IPS-NIHi11 (cell line): ENCODE measurements around the gene OTUB2.

ENCODE experiments used
- DNase-seq: peaks from one replicate; pipeline ENCODE4 v3.0.0; 2012; ENCODE audit warnings: mixed read lengths, low spot score

OTUB2 gene

DNA sequence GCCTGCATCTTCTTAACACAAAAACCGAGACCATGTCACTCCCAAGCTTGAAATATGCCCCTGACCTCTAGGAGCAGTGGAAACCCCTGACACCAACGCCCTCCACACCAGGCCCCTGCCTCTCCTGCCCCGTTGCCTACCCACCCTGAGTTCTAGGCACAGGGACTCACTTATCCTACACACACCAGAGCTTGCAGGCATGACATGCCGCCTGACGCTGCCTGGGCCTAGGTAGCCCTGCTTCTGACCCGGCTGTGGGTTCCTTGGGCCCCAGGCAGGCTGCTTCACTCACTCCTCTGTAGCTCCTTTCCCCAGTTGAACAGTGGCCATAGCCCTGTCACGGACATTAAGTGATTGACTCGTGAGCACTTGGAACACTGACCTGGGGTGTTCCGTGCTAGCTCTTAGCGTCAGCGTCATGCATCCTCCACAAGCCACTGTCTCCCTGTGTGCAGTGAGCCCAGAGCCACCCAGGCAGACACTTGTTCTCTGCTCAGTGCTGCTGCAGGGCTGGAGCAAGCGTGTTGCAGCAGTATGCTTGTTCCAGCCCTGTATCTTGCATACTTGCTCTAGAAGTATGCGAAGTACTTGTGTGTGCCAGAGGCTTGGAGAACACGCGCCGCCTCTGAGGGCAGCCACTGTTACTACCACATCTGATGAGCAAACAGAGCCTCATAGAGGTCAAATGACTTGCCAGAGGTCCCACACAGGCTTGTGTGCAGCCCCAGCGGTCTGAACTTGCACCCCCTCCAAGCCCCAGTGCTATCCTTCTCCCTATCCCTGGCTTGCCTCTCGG lies 15.6 kb downstream of the OTUB2 start:
- DNase-seq, result no peak

DNA sequence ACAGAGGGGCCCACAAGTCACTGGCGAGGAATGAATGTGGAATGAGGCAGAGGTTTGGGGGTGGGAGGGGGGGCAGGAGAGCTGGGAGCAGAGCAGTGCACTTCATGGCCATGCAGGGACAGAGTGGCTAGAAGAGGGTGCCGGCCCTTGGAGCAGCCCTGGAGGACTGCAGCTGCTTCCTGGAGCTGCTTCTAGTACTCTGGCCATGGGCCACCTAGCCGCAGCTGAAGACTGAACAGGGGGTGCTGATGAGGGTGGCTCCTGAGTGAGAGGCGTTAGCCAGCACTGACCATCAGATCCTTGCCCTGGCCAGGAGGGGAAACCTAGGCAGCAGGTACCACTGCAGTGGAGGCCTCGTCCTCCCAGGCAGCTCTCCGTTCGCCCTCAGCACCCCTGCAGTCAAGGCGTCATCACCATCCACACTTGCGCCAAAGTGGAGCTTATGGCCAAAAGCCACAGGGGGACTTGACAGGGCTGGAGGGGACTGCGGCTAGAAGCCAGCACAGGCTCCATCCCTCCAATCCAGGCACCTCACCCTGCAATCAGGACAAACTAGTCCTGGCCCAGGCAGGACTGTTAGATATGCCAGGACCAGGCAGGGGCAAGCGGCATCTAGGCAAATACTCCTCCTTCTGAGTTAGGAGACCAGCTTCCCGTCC lies 16.4 kb downstream of the OTUB2 start:
- DNase-seq, result no peak

DNA sequence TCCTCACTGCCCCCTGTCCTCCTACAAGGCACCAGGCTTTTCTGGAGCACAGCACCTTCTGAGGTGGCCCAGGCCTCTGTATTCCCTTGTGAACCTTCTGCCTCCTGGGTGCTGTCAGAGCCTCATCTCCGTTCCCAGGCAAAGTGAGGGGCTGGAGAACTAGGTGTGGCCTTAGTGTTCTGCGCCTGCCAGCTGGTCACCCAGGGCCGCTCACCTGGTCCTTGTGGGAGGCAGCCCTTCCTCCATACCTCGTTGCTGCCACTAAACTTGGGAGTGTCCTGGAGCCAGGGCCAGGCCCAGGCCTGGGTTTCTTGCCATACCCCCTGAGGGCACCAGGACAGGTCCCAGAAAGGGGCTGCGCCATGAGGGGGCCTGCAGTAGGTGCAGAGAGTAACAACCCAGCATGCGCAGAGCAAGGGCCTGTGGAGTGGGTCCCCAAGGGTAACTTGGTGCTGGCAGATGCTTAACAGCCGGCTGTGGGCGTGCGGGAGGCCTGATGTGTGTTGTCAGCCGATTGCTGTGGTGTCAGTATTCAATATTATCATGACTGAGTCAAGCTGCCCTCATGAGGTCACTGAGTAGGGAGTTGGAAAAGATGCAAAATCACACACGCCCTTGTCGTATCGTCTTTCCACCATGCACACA lies 17.1 kb downstream of the OTUB2 start:
- DNase-seq, result no peak

DNA sequence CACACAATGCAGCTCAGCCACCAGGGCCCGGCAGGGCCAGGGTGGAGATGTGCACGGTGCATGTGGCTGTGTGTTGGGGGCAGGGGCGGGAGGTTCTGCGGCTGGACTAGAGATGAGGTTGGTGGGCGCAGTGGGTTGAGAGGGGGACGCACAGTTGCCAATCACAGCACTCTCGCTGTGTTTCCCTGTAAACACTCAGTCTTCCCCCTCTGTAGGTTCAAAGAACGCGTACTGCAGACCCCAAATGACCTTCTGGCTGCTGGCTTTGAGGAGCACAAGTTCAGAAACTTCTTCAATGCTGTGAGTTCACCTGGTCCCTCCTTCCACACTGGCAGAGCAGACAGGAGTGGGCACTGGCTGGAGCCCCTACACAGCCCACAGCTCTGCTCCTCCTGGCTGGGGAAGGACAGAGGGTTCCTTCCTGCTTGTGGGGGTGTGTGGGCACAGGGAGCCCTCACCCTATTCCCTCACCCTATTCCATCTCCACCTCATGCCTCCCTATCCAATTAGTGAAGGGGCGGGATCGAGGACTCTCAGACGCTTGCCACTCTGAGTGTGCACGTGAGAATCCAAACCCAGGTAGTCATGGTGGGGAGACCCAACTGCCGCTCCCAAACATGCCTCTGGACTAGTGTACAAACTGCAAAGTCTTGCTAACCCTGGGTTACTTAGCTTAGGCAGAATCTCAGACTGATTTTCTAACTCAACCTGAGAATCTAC lies 17.8 kb downstream of the OTUB2 start:
- DNase-seq, result no peak

GRCh38 chr14:94044476-94045091 lies 18.4 kb downstream of the OTUB2 start:
- DNase-seq, result no peak

DNA sequence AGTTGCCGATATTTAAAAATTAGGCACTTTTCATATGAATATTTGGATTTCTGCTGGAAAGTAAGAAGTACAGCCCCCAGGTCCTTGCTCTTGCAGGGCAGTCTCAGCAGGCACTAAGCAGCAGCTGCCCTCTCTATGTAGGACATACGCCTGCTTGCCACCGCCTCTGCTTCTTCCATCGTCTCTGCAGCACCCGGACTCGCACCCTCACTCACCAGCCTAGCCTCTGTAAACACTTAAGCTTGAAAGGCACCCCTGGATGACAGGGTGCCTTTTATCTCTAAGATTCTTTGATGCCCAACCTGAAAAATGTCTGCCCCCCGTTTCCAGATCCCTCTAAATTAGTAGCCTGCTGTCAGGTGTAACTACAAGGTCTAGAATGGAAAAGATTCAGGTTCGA lies 19.0 kb downstream of the OTUB2 start:
- no peak for DNase-seq

DNA sequence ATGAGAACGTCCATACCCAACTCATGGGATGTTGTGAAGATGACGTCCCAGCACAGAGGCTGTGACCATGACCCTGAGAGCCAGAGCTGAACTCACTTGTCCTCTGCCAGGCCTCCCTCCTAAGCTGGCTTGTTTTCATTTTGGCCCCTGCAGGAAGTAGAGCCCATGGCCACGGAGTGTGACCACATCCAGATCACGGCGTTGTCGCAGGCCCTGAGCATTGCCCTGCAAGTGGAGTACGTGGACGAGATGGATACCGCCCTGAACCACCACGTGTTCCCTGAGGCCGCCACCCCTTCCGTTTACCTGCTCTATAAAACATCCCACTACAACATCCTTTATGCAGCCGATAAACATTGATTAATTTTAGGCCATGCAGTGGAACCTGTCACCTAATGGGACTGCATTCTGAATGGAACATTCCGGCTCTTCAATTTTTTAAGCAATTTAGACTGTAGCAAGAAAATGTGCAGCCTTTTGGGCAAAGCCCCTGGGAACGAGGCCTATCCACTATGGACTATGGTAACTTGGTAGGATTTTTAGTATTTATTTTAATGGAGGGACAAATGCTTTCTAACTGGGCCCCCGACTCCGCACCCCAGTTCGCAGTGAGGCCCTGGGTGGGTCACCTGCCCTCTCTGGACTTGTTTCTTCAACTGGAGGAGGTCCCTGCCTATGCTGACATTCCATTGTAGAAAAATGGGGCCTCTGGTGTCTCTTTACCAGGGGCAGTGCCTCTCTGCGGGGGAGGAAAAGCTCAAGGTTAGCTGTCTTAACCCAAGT lies 19.6 kb downstream of the OTUB2 start:
- DNase-seq, result no peak

- no peak for DNase-seq
Measured at GRCh38 chr14:94046696-94047250, 20.6 kb downstream of the OTUB2 start.

DNA sequence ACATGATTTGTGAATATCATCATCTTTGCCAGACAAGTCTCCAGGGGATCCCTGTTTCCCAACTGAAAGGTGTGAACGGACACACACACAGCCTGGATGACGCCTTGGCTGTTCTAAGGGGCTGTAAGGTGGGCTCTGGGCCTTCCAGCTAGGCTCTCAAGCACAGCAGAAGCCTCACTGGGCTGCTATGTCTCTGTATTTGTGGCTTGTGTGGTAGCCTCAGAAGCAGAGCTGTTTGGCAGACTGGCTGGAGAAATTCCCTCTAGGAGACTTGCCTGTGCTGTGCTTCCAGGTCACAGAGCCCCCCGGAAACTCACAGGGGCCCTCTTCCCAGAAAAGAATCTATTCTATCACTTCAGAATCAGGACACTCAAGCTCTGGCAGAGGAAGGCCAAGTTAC lies 21.4 kb downstream of the OTUB2 start:
- DNase-seq, result no peak

DNA sequence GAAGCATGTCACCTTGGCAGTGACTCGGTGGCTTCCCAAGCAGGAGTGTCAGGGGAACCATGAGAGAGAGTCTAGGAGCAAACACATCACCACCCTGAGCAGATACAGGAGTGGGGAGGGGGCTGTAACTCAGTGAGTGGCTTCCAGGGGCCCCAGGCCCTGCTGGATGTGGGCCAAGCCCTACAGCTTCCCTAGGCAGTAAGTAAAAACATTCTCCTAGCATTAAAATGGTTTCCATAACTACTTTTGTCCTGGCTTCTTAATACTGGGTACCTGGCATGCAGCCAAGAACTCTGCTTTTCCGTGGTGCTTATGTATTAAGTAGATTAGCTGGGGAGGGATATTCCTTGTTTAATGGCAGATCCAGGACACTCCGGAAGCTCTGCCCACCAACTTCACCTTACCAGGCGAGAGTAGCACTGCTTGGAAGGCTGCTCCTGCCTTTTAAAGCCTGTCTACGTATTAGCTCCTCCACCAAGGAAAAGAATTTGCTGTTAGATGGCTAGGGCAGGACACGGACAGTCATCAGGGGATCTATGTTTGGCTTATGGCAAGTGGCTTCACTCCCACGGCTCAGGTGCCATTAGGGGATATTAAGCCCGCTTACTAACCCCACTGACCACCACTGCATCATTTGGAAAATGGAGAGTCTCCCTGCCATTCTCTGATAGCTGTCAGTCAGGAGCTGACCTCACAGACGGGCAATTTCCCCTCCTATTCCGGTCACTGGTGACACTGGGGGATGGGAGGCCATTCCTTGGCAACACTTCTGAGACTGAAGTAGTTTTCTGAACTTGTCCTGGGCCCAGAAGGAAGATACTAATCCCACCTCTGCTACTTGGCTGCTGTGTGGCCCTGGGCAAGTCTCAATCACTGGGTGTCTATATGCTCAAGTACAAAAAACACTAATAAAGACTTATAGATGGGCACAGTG lies 22.8 kb downstream of the OTUB2 start:
- no peak for DNase-seq

DNA sequence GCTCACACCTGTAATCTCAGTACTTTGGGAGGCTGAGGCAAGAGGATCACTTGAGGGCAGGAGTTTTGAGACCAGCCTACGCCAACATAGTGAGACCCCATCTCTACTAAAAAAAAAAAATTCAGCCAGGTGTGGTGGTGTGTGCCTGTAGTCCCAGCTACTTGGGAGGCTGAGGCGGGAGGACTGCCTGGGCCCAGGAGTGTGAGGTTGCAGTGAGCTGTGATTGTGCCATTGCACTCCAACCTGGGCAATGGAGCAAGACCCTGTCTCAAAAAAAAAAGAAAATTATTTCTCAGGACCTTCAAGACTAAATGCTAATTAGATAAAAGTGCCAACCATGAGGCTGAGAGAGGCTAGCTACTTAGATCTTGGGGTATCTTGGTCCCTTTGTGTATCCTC lies 23.5 kb downstream of the OTUB2 start:
- DNase-seq, result no peak

GRCh38 chr14:94050231-94050880 lies 24.2 kb downstream of the OTUB2 start:
- no peak for DNase-seq

DNA sequence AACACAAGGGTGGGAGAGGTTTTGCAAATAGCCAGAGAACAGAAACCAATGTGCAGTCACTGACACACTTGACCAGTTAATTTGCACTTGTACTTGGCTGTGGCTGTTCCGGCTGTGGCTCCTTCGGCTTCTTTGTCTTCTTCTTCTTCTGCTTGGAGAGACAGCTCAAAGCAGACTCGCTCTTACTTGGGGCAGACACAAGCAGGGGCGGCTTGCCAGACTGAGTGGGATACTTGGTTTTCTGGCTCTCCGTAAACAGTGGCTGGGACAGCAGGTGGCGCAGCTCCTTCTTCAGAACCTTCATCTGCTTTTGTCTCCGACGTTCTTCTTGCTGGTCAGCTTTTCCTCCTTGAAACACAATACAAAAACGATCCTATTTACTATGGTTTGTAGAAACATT lies 25.0 kb downstream of the OTUB2 start:
- no peak for DNase-seq

DNA sequence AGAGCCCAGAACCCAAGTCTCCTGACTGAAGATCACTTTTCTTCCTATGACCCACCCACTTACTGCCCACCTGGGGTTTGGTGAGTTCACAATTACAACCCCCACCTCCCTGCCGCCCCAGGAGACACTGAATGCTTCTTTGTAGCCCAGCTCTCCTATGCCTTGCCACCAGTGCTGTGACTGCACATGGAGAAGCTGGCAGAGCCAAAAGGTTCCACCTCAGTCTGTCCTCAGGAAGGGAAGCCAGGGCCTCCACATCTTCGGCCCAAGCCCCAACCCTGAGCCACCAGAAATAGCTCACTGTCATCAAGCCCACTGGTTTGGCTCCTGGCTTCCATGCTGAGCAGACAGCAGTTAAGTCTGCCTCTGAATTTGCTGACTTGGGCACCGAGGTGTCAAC lies 25.6 kb downstream of the OTUB2 start:
- no peak for DNase-seq

DNA sequence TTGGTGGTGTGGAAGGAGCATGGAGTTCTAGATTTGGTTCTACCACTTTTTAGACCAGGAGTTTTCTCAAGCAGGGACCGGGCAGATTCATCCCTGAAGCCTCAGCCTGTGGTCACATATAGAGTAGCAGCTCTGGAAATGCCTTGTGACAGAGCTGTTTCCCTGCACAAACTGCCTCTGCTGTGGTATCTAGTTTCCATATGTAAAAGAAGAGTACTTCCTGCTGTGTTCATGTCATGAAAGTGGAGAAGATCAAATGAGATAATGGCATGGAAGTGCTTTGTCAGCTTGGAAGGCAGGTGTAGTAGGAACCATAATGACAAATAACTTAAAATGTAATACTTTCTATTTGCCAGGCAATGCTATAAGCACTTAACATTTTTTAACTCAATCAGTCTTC lies 26.1 kb downstream of the OTUB2 start:
- no peak for DNase-seq

- DNase-seq, result no peak
Measured at GRCh38 chr14:94052662-94053061, 26.5 kb downstream of the OTUB2 start.

DNA sequence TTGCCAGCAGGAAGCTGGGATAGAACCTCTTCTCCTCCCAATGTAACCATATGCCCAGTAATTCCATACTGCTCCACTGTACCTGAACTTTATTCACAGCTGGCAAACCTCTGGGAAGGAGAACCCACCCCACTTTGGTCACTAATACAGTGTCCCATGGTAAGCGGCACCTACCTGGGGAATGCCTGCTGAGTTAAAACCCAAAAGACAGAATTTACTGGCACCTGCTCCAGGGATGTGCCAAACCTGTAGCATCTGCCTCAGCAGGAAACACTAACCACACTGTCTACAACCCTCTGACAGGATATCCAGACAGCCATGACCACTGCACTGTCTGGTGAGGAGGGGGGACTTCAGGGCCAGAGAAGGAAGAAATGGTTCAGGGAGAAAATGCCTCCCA lies 28.3 kb downstream of the OTUB2 start:
- no peak for DNase-seq

- no peak for DNase-seq
Measured at GRCh38 chr14:94054936-94055335, 28.8 kb downstream of the OTUB2 start.

GRCh38 chr14:94056579-94057308 lies 30.6 kb downstream of the OTUB2 start:
- DNase-seq, result no peak
